Measurements from ENCODE around the gene GFOD1. TPM values are rescaled to one million over a fixed set of nuclear protein-coding genes. Genes with fewer than 3 reads are reported as not detected.

The GFOD1 gene
- total and polyA plus RNA-seq, 8 donors = 0.76 to 29.4 (median 11.4) TPM

GRCh38 chr6:13373488-13373886, 113.9 kb downstream of the GFOD1 start:
- intact Hi-C loops (cut with DNase I; ENCODE audit: low total_unique reads) = no loop called here
- Histone ChIP-seq H3K4me1 (peaks cover 0 to 30% (median 10%) of the 10 kb centered on the region in 4 donors), H3K27me3 (no peaks in the 10 kb centered on the region), H3K4me3 (no peak overlapping the region), H3K9me3 (no peaks in the 10 kb centered on the region), H3K36me3 (peaks cover 0 to 5% (median 0%) of the 10 kb centered on the region in 4 donors), H3K27ac (no peak overlapping the region)
- DNase-seq = no peak
- TF ChIP-seq POLR2AphosphoS5 (IDR thresholded peaks at IDR 0.05) (no peak), POLR2A (IDR thresholded peaks at IDR 0.05) (no peak), EP300 (IDR thresholded peaks at IDR 0.05) (no peak)
- TF ChIP-seq, protein P1, sequence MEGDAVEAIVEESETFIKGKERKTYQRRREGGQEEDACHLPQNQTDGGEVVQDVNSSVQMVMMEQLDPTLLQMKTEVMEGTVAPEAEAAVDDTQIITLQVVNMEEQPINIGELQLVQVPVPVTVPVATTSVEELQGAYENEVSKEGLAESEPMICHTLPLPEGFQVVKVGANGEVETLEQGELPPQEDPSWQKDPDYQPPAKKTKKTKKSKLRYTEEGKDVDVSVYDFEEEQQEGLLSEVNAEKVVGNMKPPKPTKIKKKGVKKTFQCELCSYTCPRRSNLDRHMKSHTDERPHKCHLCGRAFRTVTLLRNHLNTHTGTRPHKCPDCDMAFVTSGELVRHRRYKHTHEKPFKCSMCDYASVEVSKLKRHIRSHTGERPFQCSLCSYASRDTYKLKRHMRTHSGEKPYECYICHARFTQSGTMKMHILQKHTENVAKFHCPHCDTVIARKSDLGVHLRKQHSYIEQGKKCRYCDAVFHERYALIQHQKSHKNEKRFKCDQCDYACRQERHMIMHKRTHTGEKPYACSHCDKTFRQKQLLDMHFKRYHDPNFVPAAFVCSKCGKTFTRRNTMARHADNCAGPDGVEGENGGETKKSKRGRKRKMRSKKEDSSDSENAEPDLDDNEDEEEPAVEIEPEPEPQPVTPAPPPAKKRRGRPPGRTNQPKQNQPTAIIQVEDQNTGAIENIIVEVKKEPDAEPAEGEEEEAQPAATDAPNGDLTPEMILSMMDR (IDR thresholded peaks at IDR 0.05) = no peak
- 42 to 75% (median 67%) methylated on average over 1 of the region's 1 CpG for WGBS, 5 donors

GRCh38 chr6:13372688-13373487, 114.5 kb downstream of the GFOD1 start:
- H3K4me3 ChIP-seq = no peak overlapping the region
- H3K4me1 ChIP-seq = peaks cover 0 to 33% (median 12%) of the 10 kb centered on the region in 4 donors
- H3K27me3 ChIP-seq = no peaks in the 10 kb centered on the region
- 66 to 75% (median 72%) methylated on average over 9 of the region's 9 CpGs for WGBS, 5 donors
- H3K9me3 ChIP-seq = no peaks in the 10 kb centered on the region
- intact Hi-C loops (cut with DNase I; ENCODE audit: low total_unique reads) = no loop called here
- peaks cover 0 to 5% (median 0%) of the 10 kb centered on the region in 4 donors for H3K36me3 ChIP-seq
- DNase-seq = no peak
- TF ChIP-seq EP300 (IDR thresholded peaks at IDR 0.05) = no peak
- no peak for TF ChIP-seq POLR2AphosphoS5 (IDR thresholded peaks at IDR 0.05)
- H3K27ac ChIP-seq = no peak overlapping the region

DNA sequence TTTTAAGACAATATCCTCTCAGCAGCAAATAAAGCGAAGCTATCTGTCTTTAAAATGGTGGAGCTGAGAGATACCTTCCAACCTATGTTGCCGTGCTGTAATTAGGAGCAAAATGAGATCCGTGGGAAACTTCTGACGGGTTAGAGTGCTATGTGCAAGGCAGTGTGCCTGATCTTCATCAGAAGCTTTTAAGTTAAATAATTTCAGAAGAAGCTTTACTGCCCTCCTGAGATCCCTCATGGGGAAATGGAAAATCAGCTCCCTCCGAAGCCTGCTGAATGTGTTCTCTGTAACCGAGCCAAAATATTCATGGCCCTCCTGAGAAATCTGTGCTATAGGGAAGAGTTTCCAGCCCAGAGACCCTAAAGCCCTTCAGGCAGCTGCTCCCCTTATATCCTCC, 115.3 kb downstream of the GFOD1 start:
- no peaks in the 10 kb centered on the region for H3K27me3 ChIP-seq
- no peak for DNase-seq
- peaks cover 0 to 41% (median 17%) of the 10 kb centered on the region in 4 donors for H3K4me1 ChIP-seq
- H3K4me3 ChIP-seq = no peak overlapping the region
- 73 to 87% (median 86%) methylated on average over 6 of the region's 6 CpGs for WGBS, 5 donors
- intact Hi-C loops (cut with DNase I; ENCODE audit: low total_unique reads) = no loop called here
- H3K36me3 ChIP-seq = peaks cover 0 to 2% (median 0%) of the 10 kb centered on the region in 4 donors
- H3K27ac ChIP-seq = peak overlapping the region in 2 of 5 donors; percentile 12 to 25
- TF ChIP-seq POLR2AphosphoS5 (IDR thresholded peaks at IDR 0.05) = no peak
- TF ChIP-seq, protein P1 (IDR thresholded peaks at IDR 0.05) = no peak
- no peak for TF ChIP-seq EP300 (IDR thresholded peaks at IDR 0.05)
- no peak for TF ChIP-seq POLR2A (IDR thresholded peaks at IDR 0.05)
- H3K9me3 ChIP-seq = no peaks in the 10 kb centered on the region

GRCh38 chr6:13371421-13372072, 115.9 kb downstream of the GFOD1 start:
- Histone ChIP-seq H3K36me3 (no peaks in the 10 kb centered on the region), H3K9me3 (no peaks in the 10 kb centered on the region), H3K27me3 (no peaks in the 10 kb centered on the region), H3K4me1 (peaks cover 0 to 42% (median 17%) of the 10 kb centered on the region in 4 donors), H3K27ac (peak overlapping the region in 1 of 5 donors; percentile 25), H3K4me3 (no peak overlapping the region)
- 74 to 93% (median 87%) methylated on average over 8 to 9 of the region's 9 CpGs for WGBS, 5 donors
- no peak for DNase-seq
- intact Hi-C loops (cut with DNase I; ENCODE audit: low total_unique reads) = no loop called here
- TF ChIP-seq, protein P1 (IDR thresholded peaks at IDR 0.05) = no peak
- TF ChIP-seq EP300 (IDR thresholded peaks at IDR 0.05) (no peak), POLR2A (IDR thresholded peaks at IDR 0.05) (no peak), POLR2AphosphoS5 (IDR thresholded peaks at IDR 0.05) (no peak)

Measured in stomach (tissue), 9 donors.